DMS 273 (cell line): Measurements from ENCODE around the gene TRPM2.
A peak's percentile ranks its signal among the peaks of the same experiment; 100 is the strongest.
"Not testable (repeated sequence)": the region's sequence is repeated elsewhere in the genome, so short reads cannot be mapped to it uniquely, and the experiment has no call there.

Source experiments
- DNase-seq: peaks from one replicate; lab custom pipeline; 2025; ENCODE audit not compliant: unreplicated experiment; lab: John Stamatoyannopoulos, UW

TRPM2 gene

DNA sequence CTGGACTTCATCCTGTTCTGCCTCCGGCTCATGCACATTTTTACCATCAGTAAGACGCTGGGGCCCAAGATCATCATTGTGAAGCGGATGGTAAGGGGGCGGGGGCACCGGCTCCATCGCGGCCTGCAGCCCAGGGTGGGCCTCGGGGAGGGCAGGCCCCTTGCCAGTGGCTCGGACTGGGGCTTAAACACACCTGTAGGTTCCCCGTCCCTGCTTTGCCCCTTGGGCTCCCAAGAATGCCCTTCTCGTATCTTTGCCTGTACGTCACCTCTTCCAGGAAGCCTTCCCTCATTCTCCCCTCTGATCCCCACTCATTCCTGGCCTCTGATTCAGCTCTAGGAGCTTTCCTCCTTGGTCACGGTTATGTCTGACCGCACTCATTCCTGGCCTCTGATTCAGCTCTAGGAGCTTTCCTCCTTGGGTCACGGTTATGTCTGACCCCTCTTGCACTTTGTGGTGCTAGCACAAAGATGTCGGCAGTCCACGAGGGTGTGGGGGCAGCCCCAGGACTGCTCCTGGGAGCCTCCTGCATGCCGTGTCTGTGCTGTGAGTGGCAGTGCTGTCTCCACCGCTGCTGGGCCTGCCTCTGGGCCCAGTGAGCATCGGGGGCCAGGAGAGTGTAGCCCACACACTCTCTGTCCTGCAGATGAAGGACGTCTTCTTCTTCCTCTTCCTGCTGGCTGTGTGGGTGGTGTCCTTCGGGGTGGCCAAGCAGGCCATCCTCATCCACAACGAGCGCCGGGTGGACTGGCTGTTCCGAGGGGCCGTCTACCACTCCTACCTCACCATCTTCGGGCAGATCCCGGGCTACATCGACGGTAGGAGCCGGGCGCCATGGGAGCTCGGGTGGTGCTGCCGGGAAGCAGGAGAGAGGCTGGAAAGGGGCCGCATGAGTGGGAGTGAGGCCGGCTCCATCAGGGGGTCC lies 52.8 kb downstream of the TRPM2 start:
- no peak for DNase-seq

DNA sequence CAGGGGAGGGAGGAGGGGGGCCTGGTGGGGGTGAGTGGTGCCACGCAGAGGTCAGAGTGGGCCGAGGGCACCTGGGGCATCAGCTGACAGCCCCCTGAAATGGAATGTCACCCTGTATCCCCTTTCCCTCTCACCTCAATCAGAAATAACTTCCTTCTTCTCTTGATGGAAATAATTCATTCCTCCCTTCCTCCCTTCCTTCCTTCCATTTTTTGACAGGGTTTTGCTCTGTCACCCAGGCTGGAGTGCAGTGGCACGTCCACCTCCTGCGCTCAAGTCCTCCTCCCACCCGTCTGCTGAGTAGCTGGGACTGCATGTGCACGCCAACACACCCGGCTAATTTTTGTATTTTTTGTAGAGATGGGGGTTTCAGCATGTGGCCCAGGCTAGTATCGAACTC lies 53.5 kb downstream of the TRPM2 start:
- DNase-seq = no peak

- no peak for DNase-seq
Observed at GRCh38 chr21:44407493-44407892, 54.1 kb downstream of the TRPM2 start.

GRCh38 chr21:44408226-44408625 lies 54.8 kb downstream of the TRPM2 start:
- DNase-seq = no peak

- DNase-seq = no peak
Observed at GRCh38 chr21:44413566-44414290, 60.3 kb downstream of the TRPM2 start.

DNA sequence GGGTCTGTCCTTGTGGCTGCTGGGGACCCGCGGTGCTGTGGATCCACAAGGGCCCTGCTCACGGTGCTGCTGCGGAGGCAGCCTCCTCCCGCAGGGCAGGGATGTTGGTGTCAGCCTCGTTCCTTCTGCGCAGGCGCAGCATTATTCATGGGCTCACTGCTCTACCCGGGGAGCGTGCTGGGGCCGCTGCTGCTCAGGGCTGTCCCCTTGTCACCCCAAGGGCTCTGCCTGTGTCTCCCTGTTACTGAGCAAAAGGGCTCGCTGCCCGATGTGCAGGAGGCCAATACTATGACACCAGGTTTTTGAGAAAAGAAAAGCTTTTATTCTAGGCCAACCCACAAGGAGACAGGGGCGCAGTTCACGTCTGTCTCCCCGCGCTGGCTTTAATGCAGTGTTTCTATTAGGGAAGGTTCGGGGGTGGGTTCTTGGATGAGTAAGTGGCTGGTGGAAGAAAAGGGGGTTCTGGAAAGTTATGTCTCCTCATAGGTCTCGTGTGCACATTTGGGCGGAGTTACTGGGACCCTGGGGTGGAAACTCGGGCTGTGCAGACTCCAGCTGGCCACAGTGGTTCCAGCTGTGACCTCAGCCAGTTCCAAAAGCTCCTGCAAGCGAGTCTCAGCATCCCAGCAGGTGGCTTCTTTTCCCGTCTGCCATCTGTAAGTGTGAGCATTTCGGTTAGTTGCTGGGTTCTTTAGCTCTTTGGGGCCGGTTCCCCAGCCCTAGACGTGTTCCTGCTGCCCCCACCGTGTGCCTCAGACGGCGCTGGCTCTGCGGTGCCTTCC lies 61.1 kb downstream of the TRPM2 start:
- peak; percentile 54 for DNase-seq

GRCh38 chr21:44415073-44416025 lies 61.9 kb downstream of the TRPM2 start:
- no peak for DNase-seq

- no peak for DNase-seq
Observed at GRCh38 chr21:44416193-44416592, 62.8 kb downstream of the TRPM2 start.

- not testable (repeated sequence) for DNase-seq
Observed at GRCh38 chr21:44417621-44418107, 64.2 kb downstream of the TRPM2 start.

DNA sequence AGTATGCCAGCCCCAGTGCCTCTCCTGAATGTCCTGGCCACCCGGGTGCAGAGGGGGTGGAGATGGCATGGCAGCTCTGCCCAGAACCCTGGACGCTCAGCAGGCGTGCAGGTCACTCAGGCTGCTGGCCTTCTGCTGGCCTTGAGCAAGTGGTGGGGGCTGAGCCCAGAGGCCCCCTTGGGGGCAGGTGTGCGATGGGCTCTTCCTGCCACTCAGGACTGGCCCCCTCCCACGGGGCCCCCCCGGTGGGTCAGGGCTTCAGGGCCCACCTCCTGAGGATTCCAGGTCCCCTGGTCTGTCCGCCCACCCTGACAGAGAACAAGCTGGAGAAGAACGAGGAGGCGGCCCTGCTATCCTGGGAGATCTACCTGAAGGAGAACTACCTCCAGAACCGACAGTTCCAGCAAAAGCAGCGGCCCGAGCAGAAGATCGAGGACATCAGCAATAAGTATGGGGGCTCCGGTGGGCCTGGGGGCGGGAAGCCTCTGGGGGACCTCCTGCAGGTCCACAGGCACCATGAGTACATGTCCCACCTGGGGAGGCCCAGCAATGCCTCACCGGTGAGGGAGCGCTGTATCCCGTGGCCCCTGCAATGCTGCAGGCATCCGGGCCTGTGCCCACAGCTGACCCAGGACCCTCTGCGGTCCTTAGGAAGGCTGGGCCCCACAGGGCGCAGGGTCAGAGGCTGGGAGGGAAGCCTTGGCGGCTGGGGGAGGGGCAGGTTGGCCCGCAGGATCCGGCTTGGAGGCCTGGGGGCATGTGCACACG lies 64.9 kb downstream of the TRPM2 start:
- DNase-seq = no peak

GRCh38 chr21:44418876-44419230 lies 65.4 kb downstream of the TRPM2 start:
- no peak for DNase-seq

GRCh38 chr21:44419679-44420078 lies 66.3 kb downstream of the TRPM2 start:
- DNase-seq = no peak

DNA sequence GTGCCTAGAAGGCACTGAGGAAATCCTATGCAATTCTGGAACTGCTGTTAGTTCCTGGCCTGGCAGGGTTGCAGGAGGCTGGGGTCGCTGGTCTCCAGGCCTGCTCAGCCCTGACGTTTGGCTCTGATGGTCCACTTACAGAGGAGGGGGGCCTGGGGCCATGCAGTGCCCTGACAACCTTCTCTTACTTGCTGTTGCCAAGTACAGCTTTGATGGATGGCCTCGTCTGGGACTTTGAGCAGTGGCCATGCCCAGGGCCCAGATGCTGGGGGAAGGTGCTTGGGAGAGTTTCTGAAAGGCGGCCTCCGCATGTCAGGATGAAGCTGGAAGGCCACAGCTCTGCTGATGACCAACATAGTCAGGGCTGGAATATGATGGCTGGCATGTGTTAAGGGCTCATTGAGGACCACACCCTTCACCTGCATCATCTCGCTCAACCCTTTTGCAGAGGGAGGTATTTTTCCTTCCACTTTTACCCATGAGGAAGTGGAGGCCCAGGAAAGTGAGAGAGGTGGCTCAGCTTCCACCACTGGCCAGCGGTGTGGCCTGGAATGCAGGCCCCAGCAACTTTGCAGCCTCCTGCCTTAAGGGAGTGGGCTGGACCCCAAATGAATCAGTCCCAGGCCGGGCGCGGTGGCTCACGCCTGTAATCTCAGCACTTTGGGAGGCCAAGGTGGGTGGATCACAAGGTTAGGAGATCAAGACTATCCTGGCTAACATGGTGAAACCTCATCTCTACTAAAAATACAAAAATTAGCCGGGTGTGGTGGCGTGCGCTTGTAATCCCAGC lies 67.2 kb downstream of the TRPM2 start:
- DNase-seq = no peak

GRCh38 chr21:44421901-44422840 lies 68.8 kb downstream of the TRPM2 start:
- DNase-seq = no peak

DNA sequence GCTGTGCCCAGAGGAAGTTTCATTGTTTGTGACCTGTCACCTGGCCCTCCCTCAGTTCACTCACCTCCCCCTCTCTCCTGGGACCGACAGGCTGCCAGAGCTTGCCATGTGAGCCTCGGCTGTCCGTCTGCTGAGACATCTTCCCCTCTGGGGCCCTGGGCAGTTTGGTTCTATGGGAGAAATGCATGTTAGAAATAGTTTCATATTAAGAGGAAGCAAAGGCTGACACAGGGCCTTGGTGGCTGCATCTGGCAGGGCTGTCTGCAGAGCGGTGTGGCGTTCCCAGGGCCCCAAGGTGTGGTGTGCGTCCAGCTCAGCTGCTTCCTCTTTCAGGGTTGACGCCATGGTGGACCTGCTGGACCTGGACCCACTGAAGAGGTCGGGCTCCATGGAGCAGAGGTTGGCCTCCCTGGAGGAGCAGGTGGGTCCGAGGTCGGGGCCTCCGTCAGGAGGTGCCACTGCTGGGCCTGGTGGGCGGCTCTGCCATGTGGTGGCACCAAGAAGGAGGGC lies 69.9 kb downstream of the TRPM2 start:
- DNase-seq = no peak

- DNase-seq = no peak
Observed at GRCh38 chr21:44423941-44424607, 70.7 kb downstream of the TRPM2 start.
